ENCODE measurements around the gene MAGI2. TPM values are rescaled to one million over a fixed set of nuclear protein-coding genes. Genes with fewer than 3 reads are reported as not detected.

The MAGI2 gene
- total RNA-seq, 3 donors from 2014 or later, result 0.10 to 0.16 (median 0.14) TPM

GRCh38 chr7:79420464-79420863 lies 33.0 kb downstream of the MAGI2 start:
- H3K4me1 Mint-ChIP-seq (ENCODE audit: low read depth), result no peaks in the 10 kb centered on the region
- no peak for ATAC-seq

GRCh38 chr7:79414910-79415309 lies 38.6 kb downstream of the MAGI2 start:
- no peaks in the 10 kb centered on the region for H3K27me3 Mint-ChIP-seq (ENCODE audit: low read depth)

More at GRCh38 chr7:79420464-79420863, 33.0 kb downstream of the MAGI2 start:
- Mint-ChIP-seq H3K4me3 (no peak overlapping the region), H3K36me3 (ENCODE audit: insufficient read depth) (no peaks in the 10 kb centered on the region), H3K27me3 (ENCODE audit: low read depth) (no peaks in the 10 kb centered on the region), H3K9me3 (no peaks in the 10 kb centered on the region)
- DNase-seq, result no peak

GRCh38 chr7:79412915-79413314 lies 40.6 kb downstream of the MAGI2 start:
- ATAC-seq (no peak), DNase-seq (no peak)
- Mint-ChIP-seq H3K9me3 (no peaks in the 10 kb centered on the region), H3K36me3 (ENCODE audit: insufficient read depth) (no peaks in the 10 kb centered on the region), H3K4me3 (no peak overlapping the region), H3K27me3 (ENCODE audit: low read depth) (no peaks in the 10 kb centered on the region), H3K4me1 (ENCODE audit: low read depth) (no peaks in the 10 kb centered on the region)

More at GRCh38 chr7:79414910-79415309, 38.6 kb downstream of the MAGI2 start:
- no peaks in the 10 kb centered on the region for H3K4me1 Mint-ChIP-seq (ENCODE audit: low read depth)
- H3K36me3 Mint-ChIP-seq (ENCODE audit: insufficient read depth), result no peaks in the 10 kb centered on the region
- H3K9me3 Mint-ChIP-seq, result no peaks in the 10 kb centered on the region
- DNase-seq (no peak), ATAC-seq (no peak)
- no peak overlapping the region for H3K4me3 Mint-ChIP-seq

- Mint-ChIP-seq H3K9me3 (no peaks in the 10 kb centered on the region), H3K4me1 (ENCODE audit: low read depth) (no peaks in the 10 kb centered on the region), H3K27me3 (ENCODE audit: low read depth) (no peaks in the 10 kb centered on the region), H3K4me3 (no peak overlapping the region), H3K36me3 (ENCODE audit: insufficient read depth) (no peaks in the 10 kb centered on the region)
- DNase-seq (no peak), ATAC-seq (no peak)
Measured at GRCh38 chr7:79412438-79412837, 41.0 kb downstream of the MAGI2 start.

GRCh38 chr7:79410345-79410744 lies 43.1 kb downstream of the MAGI2 start:
- no peak for ATAC-seq
- no peaks in the 10 kb centered on the region for H3K27me3 Mint-ChIP-seq (ENCODE audit: low read depth)

GRCh38 chr7:79407351-79407750 lies 46.1 kb downstream of the MAGI2 start:
- H3K4me1 Mint-ChIP-seq (ENCODE audit: low read depth), result no peaks in the 10 kb centered on the region
- DNase-seq, result no peak
- H3K9me3 Mint-ChIP-seq, result no peaks in the 10 kb centered on the region
- H3K4me3 Mint-ChIP-seq, result no peak overlapping the region
- H3K27me3 Mint-ChIP-seq (ENCODE audit: low read depth), result no peaks in the 10 kb centered on the region
- H3K36me3 Mint-ChIP-seq (ENCODE audit: insufficient read depth), result no peaks in the 10 kb centered on the region
- ATAC-seq, result no peak

More at GRCh38 chr7:79410345-79410744, 43.1 kb downstream of the MAGI2 start:
- Mint-ChIP-seq H3K4me1 (ENCODE audit: low read depth) (no peaks in the 10 kb centered on the region), H3K36me3 (ENCODE audit: insufficient read depth) (no peaks in the 10 kb centered on the region), H3K4me3 (no peak overlapping the region), H3K9me3 (no peaks in the 10 kb centered on the region)
- no peak for DNase-seq

- Mint-ChIP-seq H3K9me3 (no peaks in the 10 kb centered on the region), H3K4me3 (no peak overlapping the region), H3K36me3 (ENCODE audit: insufficient read depth) (no peaks in the 10 kb centered on the region), H3K4me1 (ENCODE audit: low read depth) (no peaks in the 10 kb centered on the region), H3K27me3 (ENCODE audit: low read depth) (no peaks in the 10 kb centered on the region)
- ATAC-seq (no peak), DNase-seq (no peak)
Measured at GRCh38 chr7:79406371-79406770, 47.1 kb downstream of the MAGI2 start.

GRCh38 chr7:79405368-79405767 lies 48.1 kb downstream of the MAGI2 start:
- Mint-ChIP-seq H3K36me3 (ENCODE audit: insufficient read depth) (no peaks in the 10 kb centered on the region), H3K27me3 (ENCODE audit: low read depth) (no peaks in the 10 kb centered on the region), H3K4me1 (ENCODE audit: low read depth) (no peaks in the 10 kb centered on the region), H3K4me3 (no peak overlapping the region), H3K9me3 (no peaks in the 10 kb centered on the region)
- DNase-seq (no peak), ATAC-seq (no peak)

- ATAC-seq, result no peak
- no peak for DNase-seq
- no peaks in the 10 kb centered on the region for H3K9me3 Mint-ChIP-seq
- no peak overlapping the region for H3K4me3 Mint-ChIP-seq
- no peaks in the 10 kb centered on the region for H3K4me1 Mint-ChIP-seq (ENCODE audit: low read depth)
- H3K27me3 Mint-ChIP-seq (ENCODE audit: low read depth), result no peaks in the 10 kb centered on the region
- H3K36me3 Mint-ChIP-seq (ENCODE audit: insufficient read depth), result no peaks in the 10 kb centered on the region
Measured at GRCh38 chr7:79403879-79404278, 49.6 kb downstream of the MAGI2 start.

- no peak overlapping the region for H3K4me3 Mint-ChIP-seq
- H3K27me3 Mint-ChIP-seq (ENCODE audit: low read depth), result no peaks in the 10 kb centered on the region
- no peaks in the 10 kb centered on the region for H3K36me3 Mint-ChIP-seq (ENCODE audit: insufficient read depth)
- DNase-seq (no peak), ATAC-seq (no peak)
- H3K9me3 Mint-ChIP-seq, result no peaks in the 10 kb centered on the region
- H3K4me1 Mint-ChIP-seq (ENCODE audit: low read depth), result no peaks in the 10 kb centered on the region
Measured at GRCh38 chr7:79403451-79403850, 50.0 kb downstream of the MAGI2 start.

- ATAC-seq (no peak), DNase-seq (no peak)
- no peaks in the 10 kb centered on the region for H3K27me3 Mint-ChIP-seq (ENCODE audit: low read depth)
Measured at GRCh38 chr7:79401254-79401653, 52.2 kb downstream of the MAGI2 start.

GRCh38 chr7:79400222-79400621 lies 53.2 kb downstream of the MAGI2 start:
- no peaks in the 10 kb centered on the region for H3K4me1 Mint-ChIP-seq (ENCODE audit: low read depth)
- H3K4me3 Mint-ChIP-seq, result no peak overlapping the region
- H3K36me3 Mint-ChIP-seq (ENCODE audit: insufficient read depth), result no peaks in the 10 kb centered on the region
- ATAC-seq (no peak), DNase-seq (no peak)
- H3K9me3 Mint-ChIP-seq, result no peaks in the 10 kb centered on the region
- H3K27me3 Mint-ChIP-seq (ENCODE audit: low read depth), result no peaks in the 10 kb centered on the region

More at GRCh38 chr7:79401254-79401653, 52.2 kb downstream of the MAGI2 start:
- Mint-ChIP-seq H3K4me3 (no peak overlapping the region), H3K9me3 (no peaks in the 10 kb centered on the region), H3K4me1 (ENCODE audit: low read depth) (no peaks in the 10 kb centered on the region), H3K36me3 (ENCODE audit: insufficient read depth) (no peaks in the 10 kb centered on the region)

- no peak for ATAC-seq
- no peaks in the 10 kb centered on the region for H3K4me1 Mint-ChIP-seq (ENCODE audit: low read depth)
- no peak for DNase-seq
- H3K9me3 Mint-ChIP-seq, result no peaks in the 10 kb centered on the region
- no peak overlapping the region for H3K4me3 Mint-ChIP-seq
- no peaks in the 10 kb centered on the region for H3K27me3 Mint-ChIP-seq (ENCODE audit: low read depth)
- no peaks in the 10 kb centered on the region for H3K36me3 Mint-ChIP-seq (ENCODE audit: insufficient read depth)
Measured at GRCh38 chr7:79398138-79398749, 55.2 kb downstream of the MAGI2 start.

- Mint-ChIP-seq H3K4me3 (no peak overlapping the region), H3K27me3 (ENCODE audit: low read depth) (no peaks in the 10 kb centered on the region), H3K36me3 (ENCODE audit: insufficient read depth) (no peaks in the 10 kb centered on the region), H3K4me1 (ENCODE audit: low read depth) (no peaks in the 10 kb centered on the region), H3K9me3 (peaks cover 1% of the 10 kb centered on the region)
- DNase-seq (no peak), ATAC-seq (no peak)
Measured at GRCh38 chr7:79386688-79387422, 66.6 kb downstream of the MAGI2 start.

- no peak for ATAC-seq
- Mint-ChIP-seq H3K4me3 (no peak overlapping the region), H3K36me3 (ENCODE audit: insufficient read depth) (no peaks in the 10 kb centered on the region), H3K4me1 (ENCODE audit: low read depth) (no peaks in the 10 kb centered on the region), H3K27me3 (ENCODE audit: low read depth) (no peaks in the 10 kb centered on the region), H3K9me3 (no peaks in the 10 kb centered on the region)
- no peak for DNase-seq
Measured at GRCh38 chr7:79381921-79382320, 71.5 kb downstream of the MAGI2 start.
